ENCODE measurements around the gene ETV5.

The ETV5 gene

GRCh38 chr3:186001842-186002241, 107.0 kb downstream of the ETV5 start:
- TF ChIP-seq ZFX (IDR thresholded peaks at IDR 0.05; ENCODE audit: borderline replicate concordance) (no peak), CTCF (IDR thresholded peaks at IDR 0.05) (no peak)
- no peak overlapping the region for H3K27ac ChIP-seq

- no peak overlapping the region for H3K27ac ChIP-seq
- TF ChIP-seq CTCF (IDR thresholded peaks at IDR 0.05) (no peak), ZFX (IDR thresholded peaks at IDR 0.05; ENCODE audit: borderline replicate concordance) (no peak)
Measured at GRCh38 chr3:185999221-185999620, 109.7 kb downstream of the ETV5 start.

- TF ChIP-seq CTCF (IDR thresholded peaks at IDR 0.05) (no peak), ZFX (IDR thresholded peaks at IDR 0.05; ENCODE audit: borderline replicate concordance) (no peak)
- H3K27ac ChIP-seq: no peak overlapping the region
Measured at GRCh38 chr3:185998136-185998535, 110.8 kb downstream of the ETV5 start.

GRCh38 chr3:185997130-185997529, 111.8 kb downstream of the ETV5 start:
- TF ChIP-seq ZFX (IDR thresholded peaks at IDR 0.05; ENCODE audit: borderline replicate concordance) (no peak), CTCF (IDR thresholded peaks at IDR 0.05) (no peak)
- no peak overlapping the region for H3K27ac ChIP-seq

Data from 22Rv1 (cell line).